ENCODE results near the gene SMU1.
"Not testable (repeated sequence)": the region's sequence is repeated elsewhere in the genome, so short reads cannot be mapped to it uniquely, and the experiment has no call there.

Gene SMU1

GRCh38 chr9:33007755-33008154 lies 68.7 kb downstream of the SMU1 start:
- TF ChIP-seq, protein P1, sequence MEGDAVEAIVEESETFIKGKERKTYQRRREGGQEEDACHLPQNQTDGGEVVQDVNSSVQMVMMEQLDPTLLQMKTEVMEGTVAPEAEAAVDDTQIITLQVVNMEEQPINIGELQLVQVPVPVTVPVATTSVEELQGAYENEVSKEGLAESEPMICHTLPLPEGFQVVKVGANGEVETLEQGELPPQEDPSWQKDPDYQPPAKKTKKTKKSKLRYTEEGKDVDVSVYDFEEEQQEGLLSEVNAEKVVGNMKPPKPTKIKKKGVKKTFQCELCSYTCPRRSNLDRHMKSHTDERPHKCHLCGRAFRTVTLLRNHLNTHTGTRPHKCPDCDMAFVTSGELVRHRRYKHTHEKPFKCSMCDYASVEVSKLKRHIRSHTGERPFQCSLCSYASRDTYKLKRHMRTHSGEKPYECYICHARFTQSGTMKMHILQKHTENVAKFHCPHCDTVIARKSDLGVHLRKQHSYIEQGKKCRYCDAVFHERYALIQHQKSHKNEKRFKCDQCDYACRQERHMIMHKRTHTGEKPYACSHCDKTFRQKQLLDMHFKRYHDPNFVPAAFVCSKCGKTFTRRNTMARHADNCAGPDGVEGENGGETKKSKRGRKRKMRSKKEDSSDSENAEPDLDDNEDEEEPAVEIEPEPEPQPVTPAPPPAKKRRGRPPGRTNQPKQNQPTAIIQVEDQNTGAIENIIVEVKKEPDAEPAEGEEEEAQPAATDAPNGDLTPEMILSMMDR (conservative IDR thresholded peaks at IDR 0.05) = no peak
- no peak overlapping the region for H3K27ac ChIP-seq

GRCh38 chr9:33005335-33005734 lies 71.1 kb downstream of the SMU1 start:
- H3K27ac ChIP-seq = not testable (repeated sequence)

GRCh38 chr9:33000682-33001055 lies 75.8 kb downstream of the SMU1 start:
- H3K27ac ChIP-seq = peak overlapping the region; percentile 85

DNA sequence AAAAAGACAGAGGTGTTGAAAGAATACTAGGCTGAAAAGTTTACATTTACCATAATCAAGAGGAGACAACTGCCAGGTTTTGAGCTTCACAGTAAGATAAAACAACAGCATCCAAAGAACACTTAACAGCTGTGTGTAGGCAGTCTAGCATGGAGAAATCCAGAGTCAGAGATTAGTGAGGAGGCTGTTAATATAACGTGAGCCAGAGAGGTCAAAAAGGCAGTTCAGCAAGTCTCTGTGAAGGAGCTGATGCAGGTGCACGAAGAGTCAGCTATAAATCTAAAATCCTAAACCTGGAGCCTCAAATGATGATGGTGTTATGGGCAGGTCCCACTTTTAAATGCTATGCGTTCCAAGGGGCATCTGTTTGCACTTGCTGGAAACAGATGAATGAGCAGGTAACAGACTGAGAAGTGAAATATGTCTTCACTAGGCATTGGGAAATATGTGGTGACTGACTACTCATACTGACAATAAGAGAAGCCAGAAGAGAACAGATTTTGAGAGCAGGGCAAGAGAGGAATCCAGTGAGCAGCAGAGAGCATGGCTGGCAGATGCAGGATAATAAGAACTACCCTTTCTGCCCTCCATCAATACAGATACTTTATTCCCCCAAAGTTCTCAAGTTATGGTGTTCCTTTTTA lies 83.8 kb downstream of the SMU1 start:
- TF ChIP-seq, protein P1 (conservative IDR thresholded peaks at IDR 0.05) = no peak
- no peak overlapping the region for H3K27ac ChIP-seq

- H3K27ac ChIP-seq = no peak overlapping the region
- TF ChIP-seq, protein P1 (conservative IDR thresholded peaks at IDR 0.05) = no peak
Observed at GRCh38 chr9:32991897-32992594, 84.4 kb downstream of the SMU1 start.

All from VCaP (cell line).